Measurements from ENCODE around the gene AVPR1B. TPM values are rescaled to one million over a fixed set of nuclear protein-coding genes. Genes with fewer than 3 reads are reported as not detected.

The AVPR1B gene
- not detected for total RNA-seq

- no peak for DNase-seq
These were observed at the start of gene AVPR1B for GRCh38 chr1:206117151-206117948. Gene AVPR1B (minus strand): TSS chr1:206117388. CDS start chr1:206116890, 498 bp downstream.

GRCh38 chr1:206145771-206146290 is 28.6 kb upstream of the AVPR1B start:
- DNase-seq: no peak

GRCh38 chr1:206144605-206145004 is 27.4 kb upstream of the AVPR1B start:
- no peak for DNase-seq

- DNase-seq: no peak
These were observed 26.5 kb upstream of the AVPR1B start for GRCh38 chr1:206143537-206144172.

- no peak for DNase-seq
These were observed 25.6 kb upstream of the AVPR1B start for GRCh38 chr1:206142770-206143169.

GRCh38 chr1:206142011-206142410 is 24.8 kb upstream of the AVPR1B start:
- DNase-seq: no peak

GRCh38 chr1:206136241-206136640 is 19.1 kb upstream of the AVPR1B start:
- no peak for DNase-seq

- no peak for DNase-seq
These were observed 18.1 kb upstream of the AVPR1B start for GRCh38 chr1:206135248-206135647.

GRCh38 chr1:206133751-206134415 is 16.7 kb upstream of the AVPR1B start:
- DNase-seq: no peak

- no peak for DNase-seq
These were observed 13.8 kb upstream of the AVPR1B start for GRCh38 chr1:206131037-206131436.

- DNase-seq: no peak
These were observed 11.0 kb upstream of the AVPR1B start for GRCh38 chr1:206128196-206128595.

GRCh38 chr1:206127336-206127735 is 10.1 kb upstream of the AVPR1B start:
- no peak for DNase-seq

- DNase-seq: no peak
These were observed 8.2 kb upstream of the AVPR1B start for GRCh38 chr1:206125346-206125745.

GRCh38 chr1:206122686-206123085 is 5.5 kb upstream of the AVPR1B start:
- DNase-seq: no peak

- DNase-seq: no peak
These were observed 4.1 kb upstream of the AVPR1B start for GRCh38 chr1:206121269-206121668.

GRCh38 chr1:206120406-206120805 is 3.2 kb upstream of the AVPR1B start:
- no peak for DNase-seq

- no peak for DNase-seq
These were observed 376 bp downstream of the AVPR1B start for GRCh38 chr1:206116873-206117150.

- DNase-seq: no peak
These were observed 856 bp downstream of the AVPR1B start for GRCh38 chr1:206116191-206116872.

GRCh38 chr1:206115791-206116190 is 1.4 kb downstream of the AVPR1B start:
- DNase-seq: no peak

- DNase-seq: no peak
These were observed 2.2 kb downstream of the AVPR1B start for GRCh38 chr1:206114692-206115640.

- DNase-seq: no peak
These were observed 4.4 kb downstream of the AVPR1B start for GRCh38 chr1:206112600-206113301.

Data from skin of body (tissue), 2 donors.